Measurements from ENCODE around the gene C13orf46. TPM values are rescaled to one million over a fixed set of nuclear protein-coding genes. Genes with fewer than 3 reads are reported as not detected.

C13orf46 gene
- total RNA-seq, 1 experiment from 2014 or later, result not detected

DNA sequence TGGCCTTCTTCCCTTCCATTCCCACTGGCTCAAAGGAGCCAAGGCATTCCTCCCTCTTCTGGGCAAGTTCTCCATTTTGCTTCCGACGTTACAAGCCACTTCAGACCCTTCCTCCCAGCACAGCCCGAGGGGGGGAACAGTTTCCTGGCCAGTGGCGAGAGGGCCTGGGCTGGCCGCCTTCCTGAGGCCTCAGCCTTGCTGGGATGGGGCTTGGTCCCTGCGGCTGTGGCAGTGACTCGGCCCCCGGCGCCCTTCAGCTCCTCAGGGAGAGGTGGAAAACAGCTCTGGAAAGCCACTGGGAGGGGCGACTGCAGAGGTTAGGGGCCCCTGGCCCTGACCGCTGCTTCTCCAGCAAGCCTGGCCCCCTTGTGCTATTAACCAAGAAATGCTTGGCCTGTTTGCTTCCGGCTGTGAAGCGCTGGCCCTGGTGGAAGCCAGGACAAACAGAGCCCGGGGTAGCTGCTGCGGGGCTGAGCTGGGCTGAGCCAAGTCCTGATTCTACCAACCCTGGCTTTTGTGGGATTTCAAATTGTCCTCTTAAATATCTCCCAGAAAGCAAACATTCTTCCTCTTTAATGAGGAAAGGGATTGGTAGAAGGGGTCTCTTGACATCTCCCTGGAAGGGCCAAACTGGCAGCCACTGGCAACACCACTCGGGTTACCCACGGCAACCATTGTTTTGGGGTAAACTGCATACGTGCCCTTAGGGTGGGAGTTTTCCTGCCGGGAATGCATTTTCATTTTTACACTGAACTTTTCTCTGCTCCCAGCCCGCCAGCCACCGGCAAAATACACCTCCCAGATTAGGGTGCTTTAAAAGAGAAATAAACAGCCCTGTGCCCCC, 38.7 kb downstream of the C13orf46 start:
- POLR2A ChIA-PET, result no interaction called here
- Mint-ChIP-seq H3K4me3 (ENCODE audit: unreplicated experiment) (no peak overlapping the region), H3K9me3 (ENCODE audit: unreplicated experiment) (no peaks in the 10 kb centered on the region), H3K27me3 (ENCODE audit: insufficient read depth, unreplicated experiment) (no peaks in the 10 kb centered on the region), H3K36me3 (ENCODE audit: insufficient read depth, unreplicated experiment) (no peaks in the 10 kb centered on the region), H3K27ac (ENCODE audit: unreplicated experiment) (no peak overlapping the region), H3K4me1 (ENCODE audit: low read depth, unreplicated experiment) (peaks cover 6% of the 10 kb centered on the region)
- Histone ChIP-seq H3K4me3 (ENCODE audit: low read depth, low read length) (no peak overlapping the region), H3K27me3 (replicated peaks; ENCODE audit: control insufficient read depth, insufficient read depth, low read length) (no peaks in the 10 kb centered on the region), H3K4me1 (peaks cover 11% of the 10 kb centered on the region), H3K9me3 (no peaks in the 10 kb centered on the region), H3K36me3 (ENCODE audit: control insufficient read depth, insufficient read depth, low read length) (no peaks in the 10 kb centered on the region)
- BruUV-seq (replicated peaks), result no TSS peak
- peak in 1 of 2 experiments; percentile 7 for DNase-seq
- CTCF ChIA-PET, result no interaction called here
- intact Hi-C loops (cut with micrococcal nuclease; ENCODE audit: unreplicated experiment), result no loop called here
- TF ChIP-seq, protein P1, sequence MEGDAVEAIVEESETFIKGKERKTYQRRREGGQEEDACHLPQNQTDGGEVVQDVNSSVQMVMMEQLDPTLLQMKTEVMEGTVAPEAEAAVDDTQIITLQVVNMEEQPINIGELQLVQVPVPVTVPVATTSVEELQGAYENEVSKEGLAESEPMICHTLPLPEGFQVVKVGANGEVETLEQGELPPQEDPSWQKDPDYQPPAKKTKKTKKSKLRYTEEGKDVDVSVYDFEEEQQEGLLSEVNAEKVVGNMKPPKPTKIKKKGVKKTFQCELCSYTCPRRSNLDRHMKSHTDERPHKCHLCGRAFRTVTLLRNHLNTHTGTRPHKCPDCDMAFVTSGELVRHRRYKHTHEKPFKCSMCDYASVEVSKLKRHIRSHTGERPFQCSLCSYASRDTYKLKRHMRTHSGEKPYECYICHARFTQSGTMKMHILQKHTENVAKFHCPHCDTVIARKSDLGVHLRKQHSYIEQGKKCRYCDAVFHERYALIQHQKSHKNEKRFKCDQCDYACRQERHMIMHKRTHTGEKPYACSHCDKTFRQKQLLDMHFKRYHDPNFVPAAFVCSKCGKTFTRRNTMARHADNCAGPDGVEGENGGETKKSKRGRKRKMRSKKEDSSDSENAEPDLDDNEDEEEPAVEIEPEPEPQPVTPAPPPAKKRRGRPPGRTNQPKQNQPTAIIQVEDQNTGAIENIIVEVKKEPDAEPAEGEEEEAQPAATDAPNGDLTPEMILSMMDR (IDR thresholded peaks at IDR 0.05; ENCODE audit: insufficient read depth in 1 of 2, low read depth in 1 of 2, low read length in 1 of 2, severe bottlenecking in 1 of 2, unreplicated experiment in 1 of 2), result no peak

DNA sequence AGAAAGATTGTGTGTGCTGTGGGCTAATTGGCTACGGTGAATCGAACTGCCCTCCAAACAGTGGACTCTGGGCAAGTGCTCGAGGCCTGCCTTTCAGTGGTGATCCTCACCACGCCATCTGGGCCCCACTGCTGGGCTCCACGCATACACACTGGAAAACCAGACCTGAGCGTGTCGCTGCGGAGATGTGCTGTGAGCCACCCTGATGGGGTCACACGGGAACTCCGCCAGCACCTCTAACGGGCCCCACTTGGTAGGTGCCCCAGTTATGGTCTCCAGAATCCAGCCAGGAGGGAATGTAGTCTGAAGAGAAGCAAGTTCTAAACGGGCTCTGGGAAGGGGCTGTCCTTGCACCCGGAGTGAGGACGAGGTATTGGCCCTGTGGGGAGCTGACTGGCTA, 39.3 kb downstream of the C13orf46 start:
- H3K4me1 ChIP-seq, result peaks cover 5% of the 10 kb centered on the region; the same call in 1 of the 2 replicates
- no peaks in the 10 kb centered on the region for H3K9me3 ChIP-seq
- no peaks in the 10 kb centered on the region for H3K9me3 Mint-ChIP-seq (ENCODE audit: unreplicated experiment)
- H3K36me3 Mint-ChIP-seq (ENCODE audit: insufficient read depth, unreplicated experiment), result no peaks in the 10 kb centered on the region
- no peak overlapping the region for H3K27ac Mint-ChIP-seq (ENCODE audit: unreplicated experiment)
- H3K27me3 Mint-ChIP-seq (ENCODE audit: insufficient read depth, unreplicated experiment), result no peaks in the 10 kb centered on the region
- CTCF ChIA-PET, result no interaction called here
- H3K4me3 ChIP-seq (ENCODE audit: low read depth, low read length), result no peak overlapping the region
- no peak overlapping the region for H3K4me3 Mint-ChIP-seq (ENCODE audit: unreplicated experiment)
- peaks cover 6% of the 10 kb centered on the region for H3K4me1 Mint-ChIP-seq (ENCODE audit: low read depth, unreplicated experiment)
- H3K27me3 ChIP-seq (replicated peaks; ENCODE audit: control insufficient read depth, insufficient read depth, low read length), result no peaks in the 10 kb centered on the region
- POLR2A ChIA-PET, result no interaction called here
- TF ChIP-seq, protein P1 (IDR thresholded peaks at IDR 0.05; ENCODE audit: insufficient read depth in 1 of 2, low read depth in 1 of 2, low read length in 1 of 2, severe bottlenecking in 1 of 2, unreplicated experiment in 1 of 2), result no peak
- DNase-seq, result peak in 1 of 2 experiments; percentile 12
- BruUV-seq (replicated peaks), result no TSS peak
- no peaks in the 10 kb centered on the region for H3K36me3 ChIP-seq (ENCODE audit: control insufficient read depth, insufficient read depth, low read length)
- intact Hi-C loops (cut with micrococcal nuclease; ENCODE audit: unreplicated experiment), result no loop called here

DNA sequence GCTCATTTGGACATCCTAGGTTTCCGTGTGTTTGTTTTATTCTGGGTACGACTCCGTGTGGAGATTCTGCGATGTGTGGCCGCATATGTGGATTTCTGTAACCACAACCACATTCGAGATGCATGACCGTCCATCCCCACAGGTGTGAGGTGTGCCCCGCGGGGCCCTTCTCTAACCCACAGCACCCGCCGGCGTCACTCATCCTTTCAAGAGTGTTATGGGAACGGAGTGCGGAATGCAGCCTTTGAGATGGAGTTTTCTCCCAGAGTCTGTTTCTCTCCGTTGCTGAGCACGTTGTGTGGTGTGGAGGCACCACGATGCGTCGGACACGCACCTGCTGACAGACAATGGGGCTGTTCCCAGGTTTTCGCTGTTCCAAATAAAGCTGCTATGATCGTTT, 40.0 kb downstream of the C13orf46 start:
- Mint-ChIP-seq H3K36me3 (ENCODE audit: insufficient read depth, unreplicated experiment) (no peaks in the 10 kb centered on the region), H3K27ac (ENCODE audit: unreplicated experiment) (no peak overlapping the region), H3K9me3 (ENCODE audit: unreplicated experiment) (no peaks in the 10 kb centered on the region), H3K4me1 (ENCODE audit: low read depth, unreplicated experiment) (peaks cover 6% of the 10 kb centered on the region), H3K27me3 (ENCODE audit: insufficient read depth, unreplicated experiment) (no peaks in the 10 kb centered on the region), H3K4me3 (ENCODE audit: unreplicated experiment) (no peak overlapping the region)
- intact Hi-C loops (cut with micrococcal nuclease; ENCODE audit: unreplicated experiment), result no loop called here
- Histone ChIP-seq H3K9me3 (no peaks in the 10 kb centered on the region), H3K4me3 (ENCODE audit: low read depth, low read length) (no peak overlapping the region), H3K36me3 (ENCODE audit: control insufficient read depth, insufficient read depth, low read length) (no peaks in the 10 kb centered on the region), H3K27me3 (replicated peaks; ENCODE audit: control insufficient read depth, insufficient read depth, low read length) (no peaks in the 10 kb centered on the region), H3K4me1 (0 out of 2 replicates have a peak, but pooled peaks cover 4% of the 10 kb centered on the region)
- DNase-seq, result peak in 1 of 2 experiments; percentile 14
- ChIA-PET CTCF (no interaction called here), POLR2A (no interaction called here)
- BruUV-seq (replicated peaks), result no TSS peak
- TF ChIP-seq, protein P1 (IDR thresholded peaks at IDR 0.05; ENCODE audit: insufficient read depth in 1 of 2, low read depth in 1 of 2, low read length in 1 of 2, severe bottlenecking in 1 of 2, unreplicated experiment in 1 of 2), result no peak
